A549 (cell line): ENCODE results near the gene GPR183. TPM values are rescaled to one million over a fixed set of nuclear protein-coding genes. Genes with fewer than 3 reads are reported as not detected.

Experiments used
- ATAC-seq, 2 experiments: fragments of 200-7000 bp in 1 of 2; fragments of >200 bp in 1 of 2; cut with Nextera tagmentation in 1 of 2; cut with Tn5 transposase in 1 of 2; 3 replicates each; pipeline versions ENCODE4 v1.8.0 to v1.9.1; 2018 to 2020; ENCODE audit warnings: mild to moderate bottlenecking in 1 of 2, moderate library complexity in 1 of 2
- CTCF ChIA-PET: fragments of 300-600 bp; sonication (Branson Sonifier 250); formaldehyde crosslinking; extraction: SDS; loops from one replicate; lab custom pipeline; 2021; ENCODE audit warnings: antibody characterized with exemption, inconsistent platforms; lab: Yijun Ruan, JAX
- POLR2A ChIA-PET: fragments of 350-600 bp; formaldehyde crosslinking; extraction: SDS; loops from one replicate; lab custom pipeline; 2021; ENCODE audit warnings: antibody characterized with exemption, inconsistent platforms; lab: Yijun Ruan, JAX
- DNase-seq, 2 experiments: peaks; one replicate each; pipeline versions ENCODE4 v3.0.0 to v3.0.0-alpha.2; 2011 to 2016; ENCODE audit warnings: low read depth in 1 of 2, low spot score in 1 of 2
- FAIRE-seq: peaks from 2 replicates; lab custom pipeline; 2011; peaks lifted over from hg19 to GRCh38; lab: Jason Lieb, UNC
- H3K27ac ChIP-seq, 2 experiments: fragments of >200 bp; sonication (Bioruptor Twin); formaldehyde crosslinking; 3 replicates each; pipeline ENCODE4 v1.5.1; 2016 to 2017
- H3K4me1 ChIP-seq: fragments of >200 bp; sonication (Bioruptor Twin); formaldehyde crosslinking; 3 replicates; pipeline ENCODE4 v1.6.1; 2016
- H3K4me2 ChIP-seq: fragments of >200 bp; sonication (Bioruptor Twin); formaldehyde crosslinking; 3 replicates; pipeline ENCODE4 v1.6.1; 2016
- H3K4me3 ChIP-seq: fragments of >200 bp; sonication (Bioruptor Twin); formaldehyde crosslinking; 3 replicates; pipeline ENCODE4 v1.5.1; 2016
- H3K9me3 ChIP-seq: fragments of >200 bp; sonication (Bioruptor Twin); formaldehyde crosslinking; 3 replicates; pipeline ENCODE4 v1.6.1; 2016
- CBX8 ChIP-seq: fragments of 200-600 bp; sonication (generic); IDR thresholded peaks from 2 replicates; pipeline ENCODE4 v1.6.1; 2016
- CHD2 ChIP-seq: fragments of 150-350 bp; IDR thresholded peaks from 2 replicates; pipeline ENCODE4 v1.6.1; 2014; ENCODE audit warnings: low read length; ENCODE audit not compliant: partially characterized antibody
- EHF ChIP-seq: fragments of 250-450 bp; sonication (Bioruptor Pico); IDR thresholded peaks from 2 replicates; pipeline ENCODE4 v1.5.0; 2020; ENCODE audit warnings: mild to moderate bottlenecking
- EP300 ChIP-seq, 2 experiments: fragments of >200 bp; sonication (Bioruptor Twin); formaldehyde crosslinking; IDR thresholded peaks; 2 replicates in 1 of 2; 3 replicates in 1 of 2; pipeline ENCODE4 v1.6.1; 2016 to 2017
- FOSL2 ChIP-seq, 2 experiments: fragments of 450-650 bp in 1 of 2; fragments of >200 bp in 1 of 2; sonication (Bioruptor Twin) in 1 of 2; formaldehyde crosslinking; IDR thresholded peaks; 2 replicates each; pipeline versions ENCODE4 v1.5.0 to v1.6.1; 2016 to 2020; ENCODE audit warnings: mild to moderate bottlenecking in 1 of 2, moderate library complexity in 1 of 2
- GATA3 ChIP-seq: IDR thresholded peaks from 2 replicates; pipeline ENCODE4 v1.6.1; 2012; ENCODE audit warnings: borderline replicate concordance
- JUN ChIP-seq, 2 experiments: fragments of >200 bp; sonication (Bioruptor Twin); formaldehyde crosslinking; IDR thresholded peaks; 2 replicates in 1 of 2; 3 replicates in 1 of 2; pipeline ENCODE4 v1.6.1; 2016 to 2017
- JUNB ChIP-seq: fragments of >200 bp; sonication (Bioruptor Twin); formaldehyde crosslinking; IDR thresholded peaks from 2 replicates; pipeline ENCODE4 v1.6.1; 2016
- KDM5A ChIP-seq: fragments of 200-600 bp; sonication (generic); IDR thresholded peaks from 2 replicates; pipeline ENCODE4 v1.6.1; 2016; ENCODE audit warnings: antibody characterized with exemption, mild to moderate bottlenecking
- NFE2L2 ChIP-seq: fragments of 150-350 bp; conservative IDR thresholded peaks from 2 replicates; pipeline ENCODE4 v1.6.1; 2014; ENCODE audit warnings: low read length
- NPAS2 ChIP-seq: fragments of 250-450 bp; sonication (Bioruptor Pico); IDR thresholded peaks from 2 replicates; pipeline ENCODE4 v1.8.0; 2022; ENCODE audit warnings: mild to moderate bottlenecking, moderate library complexity, borderline replicate concordance
- NR3C1 ChIP-seq: fragments of >200 bp; sonication (Bioruptor Twin); formaldehyde crosslinking; IDR thresholded peaks from 3 replicates; pipeline ENCODE4 v1.6.1; 2017
- POLR2AphosphoS2 ChIP-seq: conservative IDR thresholded peaks from 2 replicates; pipeline ENCODE4 v1.6.1; 2012; ENCODE audit warnings: low read length, improper control_type of control experiment, inconsistent platforms
- RAD21 ChIP-seq, 2 experiments: fragments of >200 bp in 1 of 2; sonication (Bioruptor Twin) in 1 of 2; formaldehyde crosslinking in 1 of 2; IDR thresholded peaks in 1 of 2; conservative IDR thresholded peaks in 1 of 2; 2 replicates in 1 of 2; 3 replicates in 1 of 2; pipeline ENCODE4 v1.6.1; 2012 to 2018; ENCODE audit warnings: inconsistent platforms in 1 of 2
- RARB ChIP-seq: fragments of 250-450 bp; sonication (Bioruptor Pico); IDR thresholded peaks from 2 replicates; pipeline ENCODE4 v1.8.0; 2021; ENCODE audit warnings: mild to moderate bottlenecking, moderate library complexity
- RCOR1 ChIP-seq: fragments of 150-350 bp; IDR thresholded peaks from 2 replicates; pipeline ENCODE4 v1.6.1; 2014; ENCODE audit warnings: antibody characterized with exemption, low read length, low read depth
- SMC3 ChIP-seq: fragments of >200 bp; sonication (Bioruptor Twin); formaldehyde crosslinking; IDR thresholded peaks from 3 replicates; pipeline ENCODE4 v1.6.1; 2018; ENCODE audit warnings: inconsistent platforms
- TFCP2L1 ChIP-seq: fragments of 250-450 bp; sonication (Bioruptor Pico); IDR thresholded peaks from 2 replicates; pipeline ENCODE4 v1.5.0; 2021; ENCODE audit warnings: mild to moderate bottlenecking
- WGBS: methylation state at CpG from one replicate; pipeline ENCODE4 v1.1.6; 2017; ENCODE audit errors: missing lambda C conversion rate; 5-methylcytosine and 5-hydroxymethylcytosine counted together
- polyA plus RNA-seq, 4 experiments: library from polyadenylated mRNA; depleted of rRNA in 3 of 4; stranded (reverse); fragments of >200 nt; fragmentation: RNase III in 1 of 4; extraction: RNeasy Plus Mini Kit Qiagen cat#74134 plus additional on column Dnase treatment in 1 of 4; gene quantifications; 2 replicates in 3 of 4; 3 replicates in 1 of 4; pipeline ENCODE4 v1.2.3, GENCODE V29; 2011 to 2017
- TF ChIP-seq, protein P1 (sequence below): fragments of >200 bp; sonication (Bioruptor Twin); formaldehyde crosslinking; IDR thresholded peaks from 3 replicates; pipeline ENCODE4 v1.6.1; 2016
- TF ChIP-seq, protein P2 (sequence below): fragments of 200-600 bp; sonication (generic); IDR thresholded peaks from 2 replicates; pipeline ENCODE4 v1.6.1; 2016; ENCODE audit warnings: antibody characterized with exemption, mild to moderate bottlenecking, moderate library complexity

Gene GPR183
- polyA plus RNA-seq, 2 of the 4 experiments (the other 2 are of a cell fraction) = not detected

DNA sequence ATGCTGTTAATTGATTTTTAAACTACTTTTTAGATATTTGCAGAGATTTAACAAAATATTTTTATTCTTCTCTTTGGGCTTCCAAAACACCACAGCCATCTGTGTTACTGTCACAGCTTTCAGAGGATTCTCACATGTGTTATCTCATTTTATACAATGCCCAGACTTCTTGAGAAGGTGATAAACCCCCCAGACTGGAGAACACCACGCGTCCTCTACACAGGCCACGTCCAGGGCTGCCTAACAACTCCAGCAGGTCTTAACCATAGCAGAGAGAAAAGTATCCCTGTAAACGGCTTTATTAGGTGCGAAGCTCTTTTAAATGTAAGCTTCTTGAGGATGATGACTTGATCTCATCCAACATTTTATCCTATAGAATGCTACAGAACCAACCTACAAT is 2.0 kb downstream of the GPR183 start:
- Histone ChIP-seq H3K27ac (no peak overlapping the region), H3K4me3 (no peak overlapping the region), H3K4me1 (peaks cover 30% of the 10 kb centered on the region), H3K4me2 (no peak overlapping the region), H3K9me3 (no peaks in the 10 kb centered on the region)
- FAIRE-seq (no peak), ATAC-seq (no peak), DNase-seq (no peak)
- TF ChIP-seq KDM5A = no peak
- TF ChIP-seq POLR2AphosphoS2 = no peak
- no peak for TF ChIP-seq NFE2L2
- TF ChIP-seq TFCP2L1 = no peak
- TF ChIP-seq, protein P1, sequence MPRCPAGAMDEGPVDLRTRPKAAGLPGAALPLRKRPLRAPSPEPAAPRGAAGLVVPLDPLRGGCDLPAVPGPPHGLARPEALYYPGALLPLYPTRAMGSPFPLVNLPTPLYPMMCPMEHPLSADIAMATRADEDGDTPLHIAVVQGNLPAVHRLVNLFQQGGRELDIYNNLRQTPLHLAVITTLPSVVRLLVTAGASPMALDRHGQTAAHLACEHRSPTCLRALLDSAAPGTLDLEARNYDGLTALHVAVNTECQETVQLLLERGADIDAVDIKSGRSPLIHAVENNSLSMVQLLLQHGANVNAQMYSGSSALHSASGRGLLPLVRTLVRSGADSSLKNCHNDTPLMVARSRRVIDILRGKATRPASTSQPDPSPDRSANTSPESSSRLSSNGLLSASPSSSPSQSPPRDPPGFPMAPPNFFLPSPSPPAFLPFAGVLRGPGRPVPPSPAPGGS = no peak
- TF ChIP-seq, protein P2, sequence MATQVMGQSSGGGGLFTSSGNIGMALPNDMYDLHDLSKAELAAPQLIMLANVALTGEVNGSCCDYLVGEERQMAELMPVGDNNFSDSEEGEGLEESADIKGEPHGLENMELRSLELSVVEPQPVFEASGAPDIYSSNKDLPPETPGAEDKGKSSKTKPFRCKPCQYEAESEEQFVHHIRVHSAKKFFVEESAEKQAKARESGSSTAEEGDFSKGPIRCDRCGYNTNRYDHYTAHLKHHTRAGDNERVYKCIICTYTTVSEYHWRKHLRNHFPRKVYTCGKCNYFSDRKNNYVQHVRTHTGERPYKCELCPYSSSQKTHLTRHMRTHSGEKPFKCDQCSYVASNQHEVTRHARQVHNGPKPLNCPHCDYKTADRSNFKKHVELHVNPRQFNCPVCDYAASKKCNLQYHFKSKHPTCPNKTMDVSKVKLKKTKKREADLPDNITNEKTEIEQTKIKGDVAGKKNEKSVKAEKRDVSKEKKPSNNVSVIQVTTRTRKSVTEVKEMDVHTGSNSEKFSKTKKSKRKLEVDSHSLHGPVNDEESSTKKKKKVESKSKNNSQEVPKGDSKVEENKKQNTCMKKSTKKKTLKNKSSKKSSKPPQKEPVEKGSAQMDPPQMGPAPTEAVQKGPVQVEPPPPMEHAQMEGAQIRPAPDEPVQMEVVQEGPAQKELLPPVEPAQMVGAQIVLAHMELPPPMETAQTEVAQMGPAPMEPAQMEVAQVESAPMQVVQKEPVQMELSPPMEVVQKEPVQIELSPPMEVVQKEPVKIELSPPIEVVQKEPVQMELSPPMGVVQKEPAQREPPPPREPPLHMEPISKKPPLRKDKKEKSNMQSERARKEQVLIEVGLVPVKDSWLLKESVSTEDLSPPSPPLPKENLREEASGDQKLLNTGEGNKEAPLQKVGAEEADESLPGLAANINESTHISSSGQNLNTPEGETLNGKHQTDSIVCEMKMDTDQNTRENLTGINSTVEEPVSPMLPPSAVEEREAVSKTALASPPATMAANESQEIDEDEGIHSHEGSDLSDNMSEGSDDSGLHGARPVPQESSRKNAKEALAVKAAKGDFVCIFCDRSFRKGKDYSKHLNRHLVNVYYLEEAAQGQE = no peak
- ChIA-PET POLR2A (no interaction called here), CTCF (interaction anchor here (0.9 kb wide), 1 partner anchor 9 kb away, joined by 3 read pairs; no protein-coding TSS in a partner anchor)
- 80% methylated on average over 5 of the region's 5 CpGs for WGBS

DNA sequence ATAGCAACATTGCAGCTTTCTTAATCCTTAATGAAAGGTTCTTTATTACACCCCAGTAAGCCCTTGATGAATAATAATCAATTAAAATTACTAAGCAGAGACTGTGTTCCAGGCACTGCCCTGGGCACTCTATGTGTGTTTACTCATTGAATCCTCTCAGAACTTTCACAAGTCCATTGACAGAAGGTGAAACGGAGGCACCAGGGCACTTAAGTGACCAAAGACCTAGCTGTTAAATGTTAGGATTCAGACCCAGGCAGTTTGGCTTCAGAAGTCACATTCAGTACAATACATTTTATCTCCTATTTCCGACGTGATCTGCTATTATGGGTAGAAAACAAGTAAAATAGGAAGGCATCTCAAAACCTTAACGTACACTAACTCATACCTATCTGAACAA is 2.7 kb downstream of the GPR183 start:
- no peaks in the 10 kb centered on the region for H3K9me3 ChIP-seq
- H3K27ac ChIP-seq = no peak overlapping the region
- no peak for ATAC-seq
- FAIRE-seq = no peak
- WGBS = 92% methylated on average over 4 of the region's 4 CpGs
- H3K4me1 ChIP-seq = peaks cover 25% of the 10 kb centered on the region
- no peak overlapping the region for H3K4me2 ChIP-seq
- ChIA-PET POLR2A (no interaction called here), CTCF (no interaction called here)
- DNase-seq = no peak
- H3K4me3 ChIP-seq = no peak overlapping the region
- TF ChIP-seq GATA3 (no peak), RARB (no peak), RCOR1 (no peak), CBX8 (no peak), EHF (CRISPR knock-in tag) (no peak), SMC3 (no peak), RAD21 (conservative IDR thresholded peaks at IDR 0.05 in 1 of 2, IDR thresholded peaks at IDR 0.05 in 1 of 2) (no peak), NPAS2 (CRISPR knock-in tag) (no peak), CHD2 (no peak), FOSL2 (IDR thresholded peaks at IDR 0.05) (no peak), FOSL2 (CRISPR knock-in tag; IDR thresholded peaks at IDR 0.05) (no peak), NR3C1 (no peak), JUNB (no peak), JUN (IDR thresholded peaks at IDR 0.05) (no peak), EP300 (IDR thresholded peaks at IDR 0.05) (no peak)
- TF ChIP-seq, protein P1 = no peak
